Mononuclear cell (primary cell): ENCODE data around the gene NR2C2. TPM values are rescaled to one million over a fixed set of nuclear protein-coding genes. Genes with fewer than 3 reads are reported as not detected.
A peak's percentile ranks its signal among the peaks of the same experiment; 100 is the strongest.
"Not testable (repeated sequence)": the region's sequence is repeated elsewhere in the genome, so short reads cannot be mapped to it uniquely, and the experiment has no call there.

ENCODE experiments used
- H3K27me3 ChIP-seq: 2 replicates; pipeline ENCODE4 v1.6.0; 2011; ENCODE audit warnings: low read length, control low read depth; ENCODE audit not compliant: insufficient read depth
- H3K4me1 ChIP-seq: 2 replicates; pipeline ENCODE4 v1.5.1; 2011; ENCODE audit warnings: mild to moderate bottlenecking, low read length, control low read depth; ENCODE audit not compliant: insufficient read depth
- H3K4me3 ChIP-seq: 2 replicates; pipeline ENCODE4 v1.5.1; 2011; ENCODE audit warnings: mild to moderate bottlenecking, low read length, moderate library complexity
- H3K9me3 ChIP-seq: 2 replicates; pipeline ENCODE4 v1.5.1; 2011; ENCODE audit warnings: low read depth, mild to moderate bottlenecking, control low read depth, low read length
- total RNA-seq: library from RNA; depleted of rRNA; stranded (reverse); fragments of >200 nt; gene quantifications from one replicate; pipeline ENCODE4 v1.2.3, GENCODE V29; 2012

Gene NR2C2
- total RNA-seq: 24.9 TPM

GRCh38 chr3:14947100-14947885, at the start of gene NR2C2:
TSS of gene NR2C2 (plus strand) at chr3:14947583. CDS start at chr3:15003915, 56,332 bp downstream.
- Histone ChIP-seq H3K9me3 (no peaks in the 10 kb centered on the region), H3K4me3 (peak within 1 kb of the TSS; percentile 89), H3K4me1 (peaks cover 29% of the 10 kb centered on the region), H3K27me3 (no peaks in the 10 kb centered on the region)

- no peaks in the 10 kb centered on the region for H3K27me3 ChIP-seq
- no peaks in the 10 kb centered on the region for H3K9me3 ChIP-seq
- no peaks in the 10 kb centered on the region for H3K4me1 ChIP-seq
- H3K4me3 ChIP-seq: no peak overlapping the region
These were observed 48.5 kb upstream of the NR2C2 start for GRCh38 chr3:14898929-14899328.

- H3K27me3 ChIP-seq: no peaks in the 10 kb centered on the region
- no peak overlapping the region for H3K4me3 ChIP-seq
- no peaks in the 10 kb centered on the region for H3K9me3 ChIP-seq
- no peaks in the 10 kb centered on the region for H3K4me1 ChIP-seq
These were observed 47.3 kb upstream of the NR2C2 start for GRCh38 chr3:14899993-14900618.

- H3K4me3 ChIP-seq: no peak overlapping the region
- no peaks in the 10 kb centered on the region for H3K27me3 ChIP-seq
- no peaks in the 10 kb centered on the region for H3K4me1 ChIP-seq
- no peaks in the 10 kb centered on the region for H3K9me3 ChIP-seq
These were observed 46.2 kb upstream of the NR2C2 start for GRCh38 chr3:14900881-14901873.

DNA sequence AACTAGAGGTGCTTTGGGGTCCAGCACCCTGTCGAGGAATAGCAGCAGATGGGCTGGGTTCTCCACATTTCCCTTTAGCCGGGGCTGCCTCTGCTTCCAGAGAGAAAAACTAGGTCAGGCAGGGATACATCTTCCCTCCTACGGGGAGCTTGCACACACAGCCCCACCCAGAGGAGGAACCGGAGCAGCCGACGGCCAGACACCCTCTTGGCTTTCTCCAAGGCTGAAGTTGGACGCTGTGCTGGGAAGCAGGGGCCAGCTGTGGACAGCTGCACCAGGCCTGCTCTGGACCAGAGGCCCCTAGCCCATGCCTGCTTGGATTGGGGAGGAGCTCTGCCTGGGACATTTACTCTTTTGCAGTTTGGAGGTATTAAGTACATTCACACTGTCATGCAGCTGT, 44.7 kb upstream of the NR2C2 start:
- no peak overlapping the region for H3K4me3 ChIP-seq
- H3K4me1 ChIP-seq: no peaks in the 10 kb centered on the region
- H3K27me3 ChIP-seq: no peaks in the 10 kb centered on the region
- H3K9me3 ChIP-seq: no peaks in the 10 kb centered on the region

DNA sequence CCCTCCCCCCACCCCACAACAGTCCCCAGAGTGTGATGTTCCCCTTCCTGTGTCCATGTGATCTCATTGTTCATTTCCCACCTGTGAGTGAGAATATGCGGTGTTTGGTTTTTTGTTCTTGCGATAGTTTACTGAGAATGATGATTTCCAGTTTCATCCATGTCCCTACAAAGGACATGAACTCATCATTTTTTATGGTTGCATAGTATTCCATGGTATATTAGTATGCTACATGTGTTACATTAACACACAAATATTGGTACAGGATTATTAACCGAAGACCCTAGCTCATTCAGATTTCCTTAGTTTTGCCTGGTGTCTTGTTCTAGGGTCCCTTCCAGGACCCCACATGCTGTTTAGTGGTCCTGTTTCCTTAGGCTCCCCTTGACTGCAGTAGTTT, 43.9 kb upstream of the NR2C2 start:
- H3K27me3 ChIP-seq, H3K9me3 ChIP-seq, H3K4me3 ChIP-seq, H3K4me1 ChIP-seq: not testable (repeated sequence)

- H3K4me1 ChIP-seq: no peaks in the 10 kb centered on the region
- no peaks in the 10 kb centered on the region for H3K9me3 ChIP-seq
- no peaks in the 10 kb centered on the region for H3K27me3 ChIP-seq
- no peak overlapping the region for H3K4me3 ChIP-seq
These were observed 42.2 kb upstream of the NR2C2 start for GRCh38 chr3:14905055-14905657.

- Histone ChIP-seq H3K4me1 (no peaks in the 10 kb centered on the region), H3K27me3 (no peaks in the 10 kb centered on the region), H3K9me3 (no peaks in the 10 kb centered on the region), H3K4me3 (no peak overlapping the region)
These were observed 40.9 kb upstream of the NR2C2 start for GRCh38 chr3:14906355-14906971.

GRCh38 chr3:14907043-14907966, 40.1 kb upstream of the NR2C2 start:
- no peak overlapping the region for H3K4me3 ChIP-seq
- H3K27me3 ChIP-seq: no peaks in the 10 kb centered on the region
- H3K4me1 ChIP-seq: no peaks in the 10 kb centered on the region
- no peaks in the 10 kb centered on the region for H3K9me3 ChIP-seq

- H3K27me3 ChIP-seq: no peaks in the 10 kb centered on the region
- no peak overlapping the region for H3K4me3 ChIP-seq
- H3K9me3 ChIP-seq: no peaks in the 10 kb centered on the region
- H3K4me1 ChIP-seq: no peaks in the 10 kb centered on the region
These were observed 38.1 kb upstream of the NR2C2 start for GRCh38 chr3:14909250-14909649.

DNA sequence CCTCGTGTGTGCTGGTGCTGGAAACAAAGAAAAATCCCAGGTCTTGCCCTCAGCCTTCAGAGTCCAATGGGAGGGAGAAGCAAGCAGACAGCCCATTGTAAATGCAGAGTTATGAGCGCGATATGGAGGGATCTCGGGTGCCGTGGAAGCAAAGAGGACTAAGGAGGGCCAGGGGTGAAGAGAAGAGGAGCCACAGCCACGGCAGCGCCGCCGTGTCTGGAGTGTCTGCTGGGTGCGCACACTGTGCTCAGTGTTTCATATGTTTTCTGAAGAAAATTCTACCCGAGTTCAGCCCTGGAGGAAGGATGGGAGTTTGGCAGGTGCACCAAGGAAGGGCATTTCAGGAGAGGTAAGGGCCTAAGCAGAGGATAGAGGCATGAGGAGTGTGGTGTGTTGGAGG, 35.7 kb upstream of the NR2C2 start:
- H3K9me3 ChIP-seq: no peaks in the 10 kb centered on the region
- no peaks in the 10 kb centered on the region for H3K27me3 ChIP-seq
- H3K4me3 ChIP-seq: no peak overlapping the region
- H3K4me1 ChIP-seq: no peaks in the 10 kb centered on the region

DNA sequence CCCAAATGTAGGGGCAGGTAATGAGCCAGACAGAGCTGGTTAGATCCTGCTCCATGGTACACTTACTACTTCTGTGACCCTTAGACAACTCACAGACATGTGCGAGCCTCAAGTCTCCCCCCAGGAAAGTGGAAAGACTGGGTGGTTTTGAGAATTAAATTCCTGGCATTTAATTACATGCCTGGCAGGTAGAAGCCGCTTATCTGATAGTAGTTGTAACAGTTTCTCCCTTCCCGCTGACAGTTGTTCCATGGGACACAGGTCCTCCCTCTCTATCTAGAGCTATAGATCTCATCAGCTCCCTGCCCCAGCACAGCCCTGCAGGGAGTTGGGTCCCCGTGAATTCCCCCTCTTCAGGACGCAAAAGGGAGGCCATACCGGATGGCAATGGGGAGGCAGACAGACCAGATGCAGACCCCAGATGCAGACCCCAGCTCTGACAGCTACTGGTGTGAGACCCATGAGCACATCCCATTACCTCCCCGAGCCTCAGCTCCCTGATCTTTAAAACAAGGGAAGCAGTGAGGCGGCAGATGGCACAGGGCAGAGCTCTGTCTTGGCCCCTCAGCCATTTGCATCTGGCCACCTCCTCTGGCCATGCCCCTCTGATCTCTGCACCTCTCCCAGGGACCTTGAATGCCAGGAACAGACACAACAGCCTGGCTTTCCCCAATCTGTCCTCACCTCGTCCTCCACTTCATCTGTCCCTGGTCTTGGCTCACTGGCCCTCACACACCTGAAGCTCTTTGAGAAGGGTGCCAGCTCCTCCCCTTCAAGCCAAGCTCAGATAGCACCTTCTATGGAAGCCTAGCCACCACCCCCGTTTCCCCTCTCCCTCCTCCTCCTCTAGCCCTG, 34.1 kb upstream of the NR2C2 start:
- Histone ChIP-seq H3K9me3 (no peaks in the 10 kb centered on the region), H3K4me1 (no peaks in the 10 kb centered on the region), H3K4me3 (no peak overlapping the region)

More for the DNA sequence above, 34.1 kb upstream of the NR2C2 start:
- H3K27me3 ChIP-seq: no peaks in the 10 kb centered on the region
